Muscle layer of duodenum (tissue), 2 donors: ENCODE data around the gene PADI2.
"Not testable (repeated sequence)": the region's sequence is repeated elsewhere in the genome, so short reads cannot be mapped to it uniquely, and the experiment has no call there.

Experiments
- H3K27ac ChIP-seq: one replicate; pipeline ENCODE4 v1.7.0; 2013; ENCODE audit warnings: mild to moderate bottlenecking, low read length
- H3K27me3 ChIP-seq: one replicate; pipeline ENCODE4 v1.7.0; 2013; ENCODE audit warnings: low read depth, mild to moderate bottlenecking, control low read depth, low read length
- H3K36me3 ChIP-seq, 2 donors: one replicate each; pipeline ENCODE4 v1.7.0; 2013; ENCODE audit warnings: low read length in 2 of 2, control low read depth in 1 of 2, mild to moderate bottlenecking in 1 of 2; ENCODE audit not compliant: insufficient read depth in 2 of 2, control insufficient read depth in 1 of 2
- H3K4me1 ChIP-seq, 2 donors: one replicate each; pipeline ENCODE4 v1.7.0; 2013; ENCODE audit warnings: low read length in 2 of 2, mild to moderate bottlenecking in 2 of 2, control low read depth in 1 of 2, moderate library complexity in 1 of 2; ENCODE audit not compliant: insufficient read depth in 2 of 2, control insufficient read depth in 1 of 2
- H3K4me3 ChIP-seq, 2 donors: one replicate each; pipeline ENCODE4 v1.7.0; 2013; ENCODE audit warnings: low read length in 2 of 2, low read depth in 1 of 2, mild to moderate bottlenecking in 1 of 2
- H3K9me3 ChIP-seq, 2 donors: one replicate each; pipeline ENCODE4 v1.7.0; 2013; ENCODE audit warnings: low read length in 2 of 2, control low read depth in 1 of 2, mild to moderate bottlenecking in 1 of 2; ENCODE audit not compliant: control insufficient read depth in 1 of 2
- donor health status: healthy.

PADI2 gene

DNA sequence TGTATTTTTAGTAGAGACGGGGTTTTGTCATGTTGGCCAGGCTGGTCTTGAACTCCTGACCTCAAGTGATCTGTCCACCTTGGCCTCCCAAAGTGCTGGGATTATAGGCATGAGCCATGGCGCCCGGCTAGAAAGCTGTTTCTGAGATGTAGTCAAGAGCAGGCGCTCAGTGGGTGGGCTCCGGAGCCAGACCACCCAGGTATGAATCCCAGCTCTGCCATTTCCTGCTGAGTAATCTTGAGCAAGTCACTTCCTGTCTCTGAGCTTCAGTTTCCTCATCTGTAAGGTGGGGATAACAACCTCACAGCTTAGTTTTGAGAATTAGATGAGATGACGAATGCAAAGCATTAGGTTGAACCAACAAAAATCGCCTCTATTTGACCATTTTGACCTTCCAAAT, 56.5 kb downstream of the PADI2 start:
- H3K36me3 ChIP-seq, H3K4me1 ChIP-seq, H3K27ac ChIP-seq: not testable (repeated sequence)

DNA sequence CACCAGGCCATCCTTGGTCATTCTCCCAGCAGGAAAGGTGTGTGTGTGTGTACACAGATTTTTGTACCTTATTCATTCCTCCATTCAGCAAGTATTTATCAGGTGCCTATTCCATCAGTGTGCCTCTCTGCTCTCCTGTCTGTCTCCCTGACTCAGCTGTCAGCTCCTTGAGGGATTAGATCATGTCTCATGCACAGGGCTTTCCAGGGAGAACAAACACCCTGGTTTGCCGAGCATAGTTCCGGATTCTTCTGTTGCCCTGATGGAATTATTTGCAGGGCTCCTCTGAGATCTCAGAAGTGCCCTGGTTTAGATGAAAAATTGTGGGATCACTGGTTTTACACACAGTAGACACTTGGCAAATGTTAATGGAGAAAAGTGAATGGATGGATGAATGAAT, 57.4 kb downstream of the PADI2 start:
- no peak overlapping the region for H3K27ac ChIP-seq
- no peaks in the 10 kb centered on the region for H3K27me3 ChIP-seq
- no peak overlapping the region for H3K4me3 ChIP-seq
- H3K9me3 ChIP-seq: peaks cover 0 to 5% of the 10 kb centered on the region in 2 donors
- peaks cover 0 to 9% of the 10 kb centered on the region in 2 donors for H3K4me1 ChIP-seq
- no peaks in the 10 kb centered on the region for H3K36me3 ChIP-seq

More for the DNA sequence above, 56.5 kb downstream of the PADI2 start:
- not testable (repeated sequence) for H3K4me3 ChIP-seq, H3K9me3 ChIP-seq, H3K27me3 ChIP-seq

- peaks cover 0 to 5% of the 10 kb centered on the region in 2 donors for H3K9me3 ChIP-seq
- no peaks in the 10 kb centered on the region for H3K36me3 ChIP-seq
- no peak overlapping the region for H3K27ac ChIP-seq
- H3K4me1 ChIP-seq: peaks cover 0 to 9% of the 10 kb centered on the region in 2 donors
- H3K4me3 ChIP-seq: no peak overlapping the region
- no peaks in the 10 kb centered on the region for H3K27me3 ChIP-seq
Measured at GRCh38 chr1:17061486-17061885, 57.8 kb downstream of the PADI2 start.

GRCh38 chr1:17060306-17060749, 58.9 kb downstream of the PADI2 start:
- H3K4me1 ChIP-seq: peaks cover 0 to 9% of the 10 kb centered on the region in 2 donors
- H3K4me3 ChIP-seq: no peak overlapping the region
- H3K27ac ChIP-seq: no peak overlapping the region
- H3K27me3 ChIP-seq: no peaks in the 10 kb centered on the region
- no peaks in the 10 kb centered on the region for H3K36me3 ChIP-seq
- peaks cover 0 to 3% of the 10 kb centered on the region in 2 donors for H3K9me3 ChIP-seq

- Histone ChIP-seq H3K27me3 (no peaks in the 10 kb centered on the region), H3K27ac (no peak overlapping the region), H3K4me1 (peaks cover 0 to 9% of the 10 kb centered on the region in 2 donors), H3K4me3 (no peak overlapping the region), H3K9me3 (no peaks in the 10 kb centered on the region), H3K36me3 (no peaks in the 10 kb centered on the region)
Measured at GRCh38 chr1:17059391-17060305, 59.6 kb downstream of the PADI2 start.

DNA sequence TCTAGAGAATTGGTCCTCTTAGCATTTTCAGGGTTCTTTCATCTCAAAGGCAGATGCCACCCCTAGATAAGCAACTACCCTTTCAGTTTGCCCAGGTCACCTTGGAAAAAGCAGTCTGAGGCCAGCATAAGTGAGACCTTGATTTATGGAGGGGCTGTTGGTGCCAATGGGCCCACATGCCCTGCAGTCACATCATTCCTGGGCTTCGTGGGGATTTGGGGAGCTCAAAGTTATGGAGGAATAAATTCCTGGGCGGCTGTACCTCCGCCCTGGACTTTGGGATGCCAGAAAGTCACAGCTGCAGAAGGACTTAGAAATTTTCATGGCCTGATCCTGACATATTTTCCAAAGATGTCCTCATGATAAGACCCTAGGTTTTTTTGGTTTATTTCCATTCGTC, 62.7 kb downstream of the PADI2 start:
- Histone ChIP-seq H3K9me3 (no peaks in the 10 kb centered on the region), H3K27me3 (no peaks in the 10 kb centered on the region), H3K27ac (no peak overlapping the region), H3K4me1 (peaks cover 11 to 27% of the 10 kb centered on the region in 2 donors), H3K4me3 (no peak overlapping the region), H3K36me3 (no peaks in the 10 kb centered on the region)

DNA sequence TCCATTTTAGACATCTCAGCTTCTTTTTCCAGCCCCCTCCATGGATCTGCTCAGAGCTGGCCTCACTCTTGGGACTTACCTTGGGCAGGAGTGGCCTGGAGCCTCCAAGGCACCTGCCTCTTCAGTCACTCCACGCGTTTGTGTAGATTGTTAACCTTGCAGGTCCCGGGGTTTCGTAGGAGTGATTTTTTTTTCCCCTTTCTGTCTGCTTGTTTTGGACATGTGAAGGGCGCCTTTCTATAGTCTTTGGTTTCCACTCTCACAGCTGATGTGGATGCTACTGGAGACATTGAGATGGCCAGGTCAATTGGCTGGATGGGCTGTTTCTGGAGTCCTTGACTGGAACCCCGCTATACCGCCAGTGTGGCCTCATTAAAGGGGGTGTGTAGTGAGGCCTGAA, 63.5 kb downstream of the PADI2 start:
- Histone ChIP-seq H3K9me3 (no peaks in the 10 kb centered on the region), H3K27me3 (no peaks in the 10 kb centered on the region), H3K36me3 (peaks cover 0 to 3% of the 10 kb centered on the region in 2 donors), H3K4me3 (no peak overlapping the region), H3K4me1 (peaks cover 11 to 32% of the 10 kb centered on the region in 2 donors), H3K27ac (no peak overlapping the region)

GRCh38 chr1:17053685-17054410, 65.4 kb downstream of the PADI2 start, which contains the start of gene SDHB:
TSS of gene SDHB (minus strand) at chr1:17054032. CDS start at chr1:17054019, 13 bp downstream.
- H3K27me3 ChIP-seq: no peaks in the 10 kb centered on the region
- H3K4me3 ChIP-seq: peak within 1 kb of the TSS; percentile 95
- H3K36me3 ChIP-seq: peaks cover 7 to 10% of the 10 kb centered on the region in 2 donors
- H3K27ac ChIP-seq: peak within 1 kb of the TSS; percentile 89
- H3K4me1 ChIP-seq: peaks cover 11 to 23% of the 10 kb centered on the region in 2 donors
- H3K9me3 ChIP-seq: no peaks in the 10 kb centered on the region

- Histone ChIP-seq H3K27ac (peak overlapping the region; percentile 89), H3K4me3 (peak overlapping the region; percentile 95), H3K27me3 (no peaks in the 10 kb centered on the region), H3K9me3 (no peaks in the 10 kb centered on the region), H3K36me3 (peaks cover 7 to 10% of the 10 kb centered on the region in 2 donors), H3K4me1 (peaks cover 11 to 23% of the 10 kb centered on the region in 2 donors)
Measured at GRCh38 chr1:17053086-17053684, 66.1 kb downstream of the PADI2 start.

- H3K9me3 ChIP-seq: no peaks in the 10 kb centered on the region
- H3K27ac ChIP-seq: peak overlapping the region; percentile 89
- peaks cover 7 to 10% of the 10 kb centered on the region in 2 donors for H3K36me3 ChIP-seq
- peak overlapping the region; percentile 95 for H3K4me3 ChIP-seq
- peaks cover 11 to 23% of the 10 kb centered on the region in 2 donors for H3K4me1 ChIP-seq
- no peaks in the 10 kb centered on the region for H3K27me3 ChIP-seq
Measured at GRCh38 chr1:17052641-17053040, 66.6 kb downstream of the PADI2 start.

DNA sequence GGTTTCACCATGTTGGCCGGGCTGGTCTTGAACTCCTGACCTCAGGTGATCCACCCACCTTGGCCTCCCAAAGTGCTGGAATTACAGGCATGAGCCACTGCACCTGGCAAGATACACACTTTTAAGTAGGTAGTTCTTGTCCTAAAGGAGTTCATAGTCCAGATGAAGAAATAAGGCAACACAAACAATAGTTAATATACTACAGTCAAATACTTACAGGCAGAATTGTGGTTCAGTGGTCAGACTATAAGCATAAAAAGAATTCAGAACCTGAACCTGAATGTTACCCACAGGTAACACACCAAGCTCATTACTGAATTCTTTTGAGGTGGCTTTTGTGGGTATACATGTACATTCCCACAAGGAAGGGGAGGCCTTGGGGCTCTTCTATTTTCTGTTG, 67.2 kb downstream of the PADI2 start:
- Histone ChIP-seq H3K9me3 (no peaks in the 10 kb centered on the region), H3K27me3 (no peaks in the 10 kb centered on the region), H3K4me1 (peaks cover 11 to 23% of the 10 kb centered on the region in 2 donors), H3K27ac (no peak overlapping the region), H3K4me3 (no peak overlapping the region), H3K36me3 (peaks cover 7 to 10% of the 10 kb centered on the region in 2 donors)
